HepG2 (cell line): ENCODE measurements around the gene TKTL2. TPM values are rescaled to one million over a fixed set of nuclear protein-coding genes. Genes with fewer than 3 reads are reported as not detected.

Source experiments
- ATAC-seq: fragments of 200-7000 bp; cut with Tn5 transposase; 3 replicates; pipeline ENCODE4 v1.9.1; 2020; ENCODE audit warnings: mild to moderate bottlenecking, moderate library complexity
- BruUV-seq: library from RNA; stranded (reverse); fragments of 400-500 nt; replicated peaks from 2 replicates; lab custom pipeline; 2021; lab: Mats Ljungman, UMichigan
- CTCF ChIA-PET: fragments of 300-600 bp; formaldehyde crosslinking; extraction: SDS; loops from one replicate; lab custom pipeline; 2021; ENCODE audit warnings: low total read pairs, inconsistent platforms, low intra/inter-chr PET ratio; lab: Yijun Ruan, JAX
- POLR2A ChIA-PET: fragments of 350-600 bp; sonication (Branson Sonifier 250); formaldehyde crosslinking; loops from one replicate; lab custom pipeline; 2020; ENCODE audit warnings: antibody characterized with exemption, inconsistent platforms; lab: Yijun Ruan, JAX
- DNase-seq: peaks from one replicate; pipeline ENCODE4 v3.0.0-alpha.2; 2015; ENCODE audit warnings: low spot score
- FAIRE-seq: peaks from 3 replicates; lab custom pipeline; 2011; peaks lifted over from hg19 to GRCh38; lab: Jason Lieb, UNC
- H2AFZ ChIP-seq: one replicate; pipeline ENCODE4 v1.6.1; 2011; ENCODE audit warnings: low read length, inconsistent platforms
- H3K27ac ChIP-seq: fragments of 300-600 bp; 3 replicates; pipeline ENCODE4 v1.8.0; 2011; ENCODE audit warnings: mixed run types, mild to moderate bottlenecking, mixed read lengths, low read length, inconsistent platforms; ENCODE audit not compliant: insufficient read depth; ENCODE audit errors: extremely low read length
- H3K27me3 ChIP-seq, 2 experiments: fragments of 200-600 bp in 1 of 2; 2 replicates in 1 of 2; 3 replicates in 1 of 2; pipeline versions ENCODE4 v1.6.0 to v1.8.0; 2011; ENCODE audit warnings: low read length in 2 of 2, mild to moderate bottlenecking in 2 of 2, moderate library complexity in 2 of 2, inconsistent platforms in 1 of 2; ENCODE audit not compliant: insufficient read depth in 2 of 2, control insufficient read depth in 1 of 2
- H3K36me3 ChIP-seq, 2 experiments: fragments of 200-600 bp in 1 of 2; replicated peaks in 1 of 2; 2 replicates in 1 of 2; 3 replicates in 1 of 2; pipeline versions ENCODE4 v1.5.1 to v1.8.0; 2011; ENCODE audit warnings: low read length in 2 of 2, inconsistent platforms in 1 of 2; ENCODE audit not compliant: insufficient read depth in 2 of 2, control insufficient read depth in 1 of 2
- H3K4me1 ChIP-seq: 2 replicates; pipeline ENCODE4 v1.5.1; 2012; ENCODE audit warnings: low read length, inconsistent platforms; ENCODE audit not compliant: insufficient read depth
- H3K4me2 ChIP-seq: 2 replicates; pipeline ENCODE4 v1.6.0; 2011; ENCODE audit warnings: low read depth, low read length, inconsistent platforms
- H3K4me3 ChIP-seq, 3 experiments: fragments of 200-600 bp in 1 of 3; sonication (generic), shearing (Covaris generic) in 1 of 3; replicated peaks in 1 of 3; 2 replicates each; pipeline ENCODE4 v1.5.1; 2011 to 2016; ENCODE audit warnings: low read length in 3 of 3, inconsistent platforms in 2 of 3, low read depth in 2 of 3, mild to moderate bottlenecking in 2 of 3, control low read depth in 1 of 3, mixed read lengths in 1 of 3; ENCODE audit not compliant: insufficient read depth in 1 of 3
- H3K79me2 ChIP-seq: one replicate; pipeline ENCODE4 v1.6.1; 2011; ENCODE audit warnings: low read length, inconsistent platforms; ENCODE audit not compliant: insufficient read depth
- H3K9ac ChIP-seq: 2 replicates; pipeline ENCODE4 v1.6.0; 2011; ENCODE audit warnings: mild to moderate bottlenecking, low read depth, low read length, inconsistent platforms; ENCODE audit not compliant: insufficient read depth
- H3K9me3 ChIP-seq: 2 replicates; pipeline ENCODE4 v1.5.1; 2012; ENCODE audit warnings: mild to moderate bottlenecking, low read length
- H4K20me1 ChIP-seq: 2 replicates; pipeline ENCODE4 v1.6.0; 2011; ENCODE audit warnings: inconsistent platforms, mild to moderate bottlenecking, low read length, moderate library complexity; ENCODE audit not compliant: insufficient read depth
- HES4 ChIP-seq: sonication (generic); formaldehyde crosslinking; IDR thresholded peaks from 2 replicates; pipeline ENCODE4 v1.9.0; 2021; ENCODE audit warnings: mild to moderate bottlenecking, missing genetic modification reagents, borderline replicate concordance
- HOXA7 ChIP-seq: sonication (generic); formaldehyde crosslinking; IDR thresholded peaks from 2 replicates; pipeline ENCODE4 v1.8.1; 2022; ENCODE audit warnings: mild to moderate bottlenecking, missing genetic modification reagents, moderate library complexity
- KAT2B ChIP-seq: fragments of 150-350 bp; IDR thresholded peaks from 2 replicates; pipeline ENCODE4 v1.6.1; 2014; ENCODE audit warnings: low read depth, low read length, borderline replicate concordance
- KLF12 ChIP-seq: sonication (generic); formaldehyde crosslinking; IDR thresholded peaks from 2 replicates; pipeline ENCODE4 v1.4.0; 2020; ENCODE audit warnings: missing genetic modification reagents, borderline replicate concordance
- KMT2B ChIP-seq: IDR thresholded peaks from 2 replicates; pipeline ENCODE4 v1.6.1; 2016; ENCODE audit warnings: missing genetic modification reagents, missing compliant biosample characterization
- NCOA2 ChIP-seq: sonication (generic); formaldehyde crosslinking; IDR thresholded peaks from 2 replicates; pipeline ENCODE4 v1.8.0; 2022; ENCODE audit warnings: inconsistent platforms
- NRL ChIP-seq: sonication (generic); formaldehyde crosslinking; IDR thresholded peaks from 2 replicates; pipeline ENCODE4 v1.5.0; 2020; ENCODE audit warnings: missing genetic modification reagents, mild to moderate bottlenecking, moderate library complexity, borderline replicate concordance
- PHB2 ChIP-seq: fragments of 450-650 bp; IDR thresholded peaks from 2 replicates; pipeline ENCODE4 v1.6.1; 2018; ENCODE audit not compliant: partially characterized antibody
- POLR2A ChIP-seq, 2 experiments: IDR thresholded peaks; 2 replicates each; pipeline ENCODE4 v1.6.1; 2011; ENCODE audit warnings: low read depth in 2 of 2, low read length in 2 of 2, mild to moderate bottlenecking in 1 of 2, moderate library complexity in 1 of 2; ENCODE audit not compliant: insufficient read depth in 1 of 2
- SIX1 ChIP-seq: sonication (generic); formaldehyde crosslinking; IDR thresholded peaks from 2 replicates; pipeline ENCODE4 v1.4.0; 2020; ENCODE audit warnings: missing genetic modification reagents, borderline replicate concordance
- STAG1 ChIP-seq: sonication (generic); formaldehyde crosslinking; IDR thresholded peaks from 2 replicates; pipeline ENCODE4 v1.4.0; 2020; ENCODE audit warnings: missing genetic modification reagents
- ZFP41 ChIP-seq: sonication (generic); formaldehyde crosslinking; IDR thresholded peaks from 2 replicates; pipeline ENCODE4 v1.4.0; 2020; ENCODE audit warnings: mild to moderate bottlenecking, missing genetic modification reagents, borderline replicate concordance
- ZKSCAN1 ChIP-seq: fragments of 150-350 bp; IDR thresholded peaks from 2 replicates; pipeline ENCODE4 v1.6.1; 2014; ENCODE audit warnings: low read length
- ZNF10 ChIP-seq: sonication (generic); formaldehyde crosslinking; IDR thresholded peaks from 2 replicates; pipeline ENCODE4 v1.4.0; 2020; ENCODE audit warnings: mild to moderate bottlenecking, low read depth, missing genetic modification reagents, borderline replicate concordance
- ZNF17 ChIP-seq: sonication (generic); formaldehyde crosslinking; IDR thresholded peaks from 2 replicates; pipeline ENCODE4 v1.5.0; 2020; ENCODE audit warnings: mild to moderate bottlenecking, missing genetic modification reagents
- ZNF20 ChIP-seq: sonication (generic); formaldehyde crosslinking; IDR thresholded peaks from 2 replicates; pipeline ENCODE4 v1.4.0; 2020; ENCODE audit warnings: mild to moderate bottlenecking, moderate library complexity, missing genetic modification reagents
- ZNF274 ChIP-seq: sonication (generic); formaldehyde crosslinking; IDR thresholded peaks from 2 replicates; pipeline ENCODE4 v1.5.1; 2020; ENCODE audit warnings: mild to moderate bottlenecking, missing genetic modification reagents
- ZNF567 ChIP-seq: sonication (generic); formaldehyde crosslinking; IDR thresholded peaks from 2 replicates; pipeline ENCODE4 v1.8.1; 2023; ENCODE audit warnings: mild to moderate bottlenecking, missing genetic modification reagents, borderline replicate concordance
- ZNF605 ChIP-seq: sonication (generic); formaldehyde crosslinking; IDR thresholded peaks from 2 replicates; pipeline ENCODE4 v1.8.0; 2022; ENCODE audit warnings: mild to moderate bottlenecking, missing genetic modification reagents
- ZNF629 ChIP-seq: sonication (generic); formaldehyde crosslinking; conservative IDR thresholded peaks from 2 replicates; pipeline ENCODE4 v1.5.0; 2020; ENCODE audit warnings: missing genetic modification reagents
- ZNF672 ChIP-seq: sonication (generic); formaldehyde crosslinking; IDR thresholded peaks from 2 replicates; pipeline ENCODE4 v1.8.1; 2022; ENCODE audit warnings: missing genetic modification reagents
- ZNF747 ChIP-seq: sonication (generic); formaldehyde crosslinking; IDR thresholded peaks from 2 replicates; pipeline ENCODE4 v1.8.1; 2023; ENCODE audit warnings: missing genetic modification reagents, mild to moderate bottlenecking, borderline replicate concordance
- WGBS: methylation state at CpG from one replicate; pipeline ENCODE4 v1.1.6; 2017; ENCODE audit warnings: low lambda C conversion rate; 5-methylcytosine and 5-hydroxymethylcytosine counted together
- in situ Hi-C: cut with HindIII; loops from 2 replicates; pipeline ENCODE4 v1.10.0; 2017; ENCODE audit warnings: low pct_unique_long_range_greater_than_20kb; ENCODE audit not compliant: extremely low pct_ligation_motif_present
- intact Hi-C: fragments of 100-400 bp; cut with micrococcal nuclease; formaldehyde crosslinking; loops from one replicate; pipeline ENCODE4 v1.10.0; 2022; ENCODE audit not compliant: unreplicated experiment
- polyA plus RNA-seq, 8 experiments: library from polyadenylated mRNA; depleted of rRNA in 3 of 8; stranded (reverse) in 7 of 8; unstranded in 1 of 8; fragments of >200 nt; fragmentation: Illumina TruSeq in 4 of 8; extraction: Trizol in 4 of 8; gene quantifications; 2 replicates each; pipeline versions ENCODE4 v1.2.1 to v1.2.3, GENCODE V29; 2011 to 2016; ENCODE audit warnings: low read depth in 4 of 8, missing spikeins in 1 of 8, mixed read lengths in 1 of 8; ENCODE audit not compliant: insufficient read depth in 1 of 8
- total RNA-seq, 5 experiments: library from RNA; depleted of rRNA; stranded (reverse); fragments of >200 nt; fragmentation: Illumina TruSeq; extraction: Trizol; gene quantifications; 2 replicates each; pipeline ENCODE4 v1.2.3, GENCODE V29; 2016; ENCODE audit warnings: low read depth in 1 of 5
- TF ChIP-seq, protein P1 (sequence below): fragments of 450-650 bp; IDR thresholded peaks from 2 replicates; pipeline ENCODE4 v1.6.1; 2017

Gene TKTL2
- total and polyA plus RNA-seq, 2 of the 13 experiments (the other 11 are each of a cell fraction or from before 2014, with no cell fraction given), result not detected

DNA sequence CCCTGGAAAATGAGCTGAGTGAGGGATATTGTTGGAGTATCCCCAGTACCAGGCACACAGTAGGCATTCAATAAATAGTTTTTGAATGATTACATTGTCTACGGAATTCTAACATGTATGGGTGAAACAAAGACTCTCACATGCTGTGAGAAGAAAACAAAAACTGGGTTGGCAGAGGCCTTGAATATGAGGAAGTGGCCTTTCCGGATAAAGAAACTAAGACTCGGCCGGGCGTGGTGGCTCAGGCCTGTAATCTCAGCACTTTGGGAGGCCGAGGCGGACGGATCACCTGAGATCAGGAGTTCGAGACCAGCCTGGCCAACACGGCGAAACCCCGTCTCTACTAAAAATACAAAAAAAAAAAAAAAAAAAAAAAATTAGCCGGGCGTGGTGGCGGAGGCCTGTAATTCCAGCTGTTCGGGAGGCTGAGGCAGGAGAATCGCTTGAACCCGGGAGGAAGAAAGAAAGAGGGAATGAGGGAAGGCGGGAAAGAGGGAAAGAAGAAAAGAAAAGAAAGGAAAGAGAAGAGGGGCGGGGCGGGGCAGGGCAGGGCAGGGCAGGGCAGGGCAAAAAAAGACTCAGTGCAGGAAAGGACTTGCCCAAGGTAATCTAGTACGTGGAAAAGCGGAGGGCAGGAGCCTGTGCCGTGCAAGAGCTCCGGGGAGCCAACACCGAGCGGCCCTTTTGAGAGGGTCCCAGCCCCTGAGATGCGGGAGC, 20.2 kb upstream of the TKTL2 start (continued):
- no peak for TF ChIP-seq KMT2B (CRISPR knock-in tag)
- TF ChIP-seq KAT2B, result no peak
- TF ChIP-seq HES4 (CRISPR knock-in tag), result no peak
- no peak for TF ChIP-seq NCOA2
- TF ChIP-seq, protein P1, sequence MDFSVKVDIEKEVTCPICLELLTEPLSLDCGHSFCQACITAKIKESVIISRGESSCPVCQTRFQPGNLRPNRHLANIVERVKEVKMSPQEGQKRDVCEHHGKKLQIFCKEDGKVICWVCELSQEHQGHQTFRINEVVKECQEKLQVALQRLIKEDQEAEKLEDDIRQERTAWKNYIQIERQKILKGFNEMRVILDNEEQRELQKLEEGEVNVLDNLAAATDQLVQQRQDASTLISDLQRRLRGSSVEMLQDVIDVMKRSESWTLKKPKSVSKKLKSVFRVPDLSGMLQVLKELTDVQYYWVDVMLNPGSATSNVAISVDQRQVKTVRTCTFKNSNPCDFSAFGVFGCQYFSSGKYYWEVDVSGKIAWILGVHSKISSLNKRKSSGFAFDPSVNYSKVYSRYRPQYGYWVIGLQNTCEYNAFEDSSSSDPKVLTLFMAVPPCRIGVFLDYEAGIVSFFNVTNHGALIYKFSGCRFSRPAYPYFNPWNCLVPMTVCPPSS, result no peak
- peak; percentile 71; the same call in 1 of the 2 replicates for TF ChIP-seq ZNF17 (CRISPR knock-in tag)
- TF ChIP-seq ZNF747 (CRISPR knock-in tag), result no peak
- TF ChIP-seq ZNF672 (CRISPR knock-in tag), result no peak
- TF ChIP-seq ZNF10 (CRISPR knock-in tag), result no peak
- TF ChIP-seq ZKSCAN1, result 0 out of 2 replicates have a peak, but pooled peaks have one; percentile 14

DNA sequence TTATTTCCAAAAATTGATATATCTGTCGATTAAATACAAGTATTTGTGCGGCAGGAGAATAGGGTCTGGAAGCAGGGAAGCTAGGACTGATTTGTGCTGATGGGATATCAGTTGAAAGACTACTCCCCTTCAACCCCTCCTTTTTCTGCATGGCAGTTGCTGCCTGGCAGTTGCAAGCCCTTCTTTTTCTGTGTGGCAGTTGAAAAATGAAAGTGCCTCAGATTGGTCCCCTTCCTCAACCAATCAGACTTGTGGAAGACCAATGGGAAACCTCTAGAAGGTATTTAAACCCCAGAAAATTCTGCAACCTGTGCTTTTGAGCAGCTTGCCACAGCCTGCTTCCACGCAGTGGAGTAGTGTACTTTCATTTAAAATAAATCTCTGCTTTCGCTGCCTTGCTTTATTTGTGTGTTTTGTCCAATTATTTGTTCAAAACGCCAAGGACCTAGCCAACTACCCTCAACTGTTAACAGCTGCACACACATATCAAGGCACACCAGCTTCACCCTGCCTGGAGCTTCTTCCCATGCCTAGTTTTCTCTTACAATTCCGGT, 19.5 kb upstream of the TKTL2 start:
- POLR2A ChIA-PET, result no interaction called here
- peak overlapping the region; percentile 67; the same call in 1 of the 2 replicates for H3K4me2 ChIP-seq
- CTCF ChIA-PET, result no interaction called here
- no peak overlapping the region for H3K27ac ChIP-seq
- H3K79me2 ChIP-seq, result peaks cover 32% of the 10 kb centered on the region
- ATAC-seq (no peak), DNase-seq (no peak), FAIRE-seq (no peak)
- H3K9me3 ChIP-seq, result no peaks in the 10 kb centered on the region
- intact Hi-C loops, result no loop called here
- peaks cover 0 to 4% of the 10 kb centered on the region in 2 experiments; a peak in 1 of 5 replicates for H3K27me3 ChIP-seq
- no TSS peak for BruUV-seq
- no peak overlapping the region for H3K4me3 ChIP-seq
- peaks cover 22% of the 10 kb centered on the region for H3K4me1 ChIP-seq
- 0 out of 2 replicates have a peak, but pooled peaks cover 8% of the 10 kb centered on the region for H4K20me1 ChIP-seq
- H3K36me3 ChIP-seq, result 0 out of 5 replicates have a peak, but pooled peaks cover 0 to 6% of the 10 kb centered on the region in 2 experiments
- in situ Hi-C loops, result no loop called here
- 85% methylated on average over 6 of the region's 6 CpGs for WGBS
- H2AFZ ChIP-seq, result no peak overlapping the region
- no peak overlapping the region for H3K9ac ChIP-seq
- TF ChIP-seq ZNF274 (CRISPR knock-in tag) (no peak), ZNF629 (CRISPR knock-in tag) (no peak), ZNF567 (CRISPR knock-in tag) (no peak), ZFP41 (CRISPR knock-in tag) (no peak), KLF12 (no peak), PHB2 (no peak), NRL (CRISPR knock-in tag) (no peak), POLR2A (IDR thresholded peaks at IDR 0.05; ENCODE audit: insufficient read depth in 1 of 2, low read depth in 2 of 2, low read length in 2 of 2) (peak in 1 of 2 experiments; percentile 23; a peak in 1 of 4 replicates), ZNF20 (CRISPR knock-in tag) (0 out of 2 replicates have a peak, but pooled peaks have one; percentile 36), ZNF605 (CRISPR knock-in tag) (no peak), STAG1 (CRISPR knock-in tag) (no peak), SIX1 (CRISPR knock-in tag) (no peak), HOXA7 (no peak)
